ENCODE data around the gene RBM20.
A peak's percentile ranks its signal among the peaks of the same experiment; 100 is the strongest.
"Not testable (repeated sequence)": the region's sequence is repeated elsewhere in the genome, so short reads cannot be mapped to it uniquely, and the experiment has no call there.

Gene RBM20

DNA sequence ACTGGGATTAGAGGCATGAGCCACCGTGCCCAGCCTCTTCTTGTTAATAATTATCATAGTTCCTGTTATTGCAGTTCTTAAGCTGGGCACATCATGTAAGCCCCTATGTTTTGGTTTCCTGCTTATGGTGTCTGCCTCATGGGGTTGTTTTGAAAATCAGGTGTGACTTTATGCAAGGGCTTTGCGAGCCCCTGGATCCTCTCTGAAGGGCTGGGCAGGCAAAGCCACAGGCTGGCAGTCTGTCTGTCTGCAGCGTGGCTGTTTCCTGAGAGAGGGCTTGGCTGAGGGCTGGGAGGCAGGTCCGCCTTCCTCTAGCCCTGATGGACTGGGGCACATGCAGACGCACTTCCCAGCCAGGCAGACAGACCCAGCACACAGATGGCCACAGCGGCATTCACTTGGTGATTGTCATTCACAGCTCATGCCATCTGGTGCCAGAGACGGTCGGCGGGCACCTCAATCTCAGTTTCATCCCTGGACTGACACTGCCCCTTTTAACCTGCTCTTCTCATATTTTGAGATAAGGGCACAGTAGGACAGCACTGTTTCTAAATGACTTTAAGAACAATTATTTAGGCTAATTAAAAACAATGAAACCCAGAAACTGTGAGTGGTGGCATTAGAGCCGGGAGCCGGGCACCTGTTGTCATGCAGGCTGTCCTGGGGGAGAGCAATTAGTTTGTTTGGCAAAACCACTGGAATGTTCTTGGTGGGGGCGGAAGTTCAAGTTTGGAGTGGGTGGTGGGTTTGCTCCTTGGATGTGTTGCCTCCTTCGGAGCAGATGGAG is 35.5 kb downstream of the RBM20 start:
- no peak for DNase-seq

DNA sequence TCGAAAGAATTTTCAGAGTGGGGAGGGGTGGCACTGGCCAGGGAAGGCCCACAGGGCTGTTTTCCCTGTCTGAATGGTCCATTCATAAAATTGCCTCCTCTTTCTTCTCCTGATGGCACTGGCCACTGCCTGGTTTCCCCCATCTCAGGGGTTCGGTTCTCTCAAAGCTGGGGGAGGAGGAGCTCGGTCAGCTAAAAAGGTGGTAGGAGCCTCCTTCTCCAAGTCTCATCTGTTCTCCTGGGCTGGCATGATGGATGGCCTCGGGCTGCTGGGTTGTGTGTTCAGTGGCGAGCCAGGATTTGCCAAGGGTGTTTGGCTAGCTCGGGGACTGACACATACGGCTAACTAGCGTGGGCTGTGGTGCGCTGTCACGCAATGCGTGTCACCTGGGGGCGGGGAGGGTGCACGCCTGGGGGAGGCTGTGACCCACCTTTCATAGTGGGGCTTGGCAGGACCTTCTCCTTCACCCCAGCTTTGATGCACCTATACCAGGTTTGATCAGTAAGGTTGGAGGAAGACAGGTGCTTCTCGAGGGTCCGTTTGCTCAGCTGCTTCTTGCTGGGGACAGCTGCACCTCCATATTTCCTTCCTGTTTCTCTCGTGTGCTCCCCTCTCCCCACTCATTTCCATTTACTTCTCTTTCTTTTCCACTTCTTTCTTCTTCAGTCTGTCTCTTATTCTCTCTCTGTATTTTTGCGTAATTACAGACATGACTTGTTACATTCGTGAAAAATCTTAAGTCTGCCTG is 36.3 kb downstream of the RBM20 start:
- no peak for DNase-seq

DNA sequence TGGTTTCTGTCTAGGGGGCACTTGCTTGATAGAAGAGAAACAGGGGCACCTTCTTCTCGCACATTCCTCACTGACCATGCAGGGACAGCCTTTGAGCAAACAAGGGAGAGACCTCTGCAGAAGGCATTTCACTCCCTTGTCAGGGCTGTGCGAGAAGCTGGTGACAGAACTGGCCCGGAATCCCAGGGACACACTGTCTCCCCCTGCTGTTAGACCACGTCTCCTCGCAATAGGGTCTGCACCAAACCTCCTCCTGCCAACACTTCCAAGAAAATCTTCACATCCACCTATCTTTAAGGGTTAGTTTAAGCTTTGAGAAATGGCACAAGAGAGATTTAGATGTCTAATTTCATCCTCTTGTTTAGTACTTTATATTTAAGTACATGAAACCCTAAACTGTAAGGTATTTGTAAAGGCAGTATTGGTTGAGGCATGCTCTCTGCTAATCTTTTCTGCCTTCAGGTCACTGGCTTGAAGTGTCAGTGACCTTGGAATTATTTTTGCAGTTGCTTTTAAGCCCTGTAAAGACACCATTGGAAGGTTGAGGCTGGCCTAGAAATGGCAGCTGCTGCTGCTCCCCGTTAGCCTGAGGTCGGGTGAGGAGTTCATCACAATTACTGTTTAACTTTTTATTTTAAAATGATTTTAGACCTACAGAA is 37.0 kb downstream of the RBM20 start:
- peak; percentile 30 for DNase-seq

DNA sequence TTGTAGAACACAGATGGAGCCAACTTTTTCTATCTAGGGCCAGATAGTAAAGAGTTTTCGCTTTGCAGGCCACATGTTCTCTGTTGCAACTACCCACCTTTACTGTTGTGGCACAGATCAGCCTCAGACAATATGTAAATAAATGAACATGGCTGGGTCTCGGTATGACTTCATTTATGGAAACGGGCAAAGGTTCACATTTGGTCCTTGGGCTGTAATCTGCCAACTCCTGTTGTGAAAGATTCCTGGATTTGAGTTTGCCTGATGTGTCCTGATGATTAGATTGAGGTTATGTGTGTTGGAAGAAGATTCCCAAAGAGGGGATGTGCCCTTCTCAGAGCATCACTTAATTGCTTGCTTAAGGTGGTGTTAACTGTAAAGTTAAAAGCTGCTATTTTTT is 38.2 kb downstream of the RBM20 start:
- DNase-seq, result no peak

DNA sequence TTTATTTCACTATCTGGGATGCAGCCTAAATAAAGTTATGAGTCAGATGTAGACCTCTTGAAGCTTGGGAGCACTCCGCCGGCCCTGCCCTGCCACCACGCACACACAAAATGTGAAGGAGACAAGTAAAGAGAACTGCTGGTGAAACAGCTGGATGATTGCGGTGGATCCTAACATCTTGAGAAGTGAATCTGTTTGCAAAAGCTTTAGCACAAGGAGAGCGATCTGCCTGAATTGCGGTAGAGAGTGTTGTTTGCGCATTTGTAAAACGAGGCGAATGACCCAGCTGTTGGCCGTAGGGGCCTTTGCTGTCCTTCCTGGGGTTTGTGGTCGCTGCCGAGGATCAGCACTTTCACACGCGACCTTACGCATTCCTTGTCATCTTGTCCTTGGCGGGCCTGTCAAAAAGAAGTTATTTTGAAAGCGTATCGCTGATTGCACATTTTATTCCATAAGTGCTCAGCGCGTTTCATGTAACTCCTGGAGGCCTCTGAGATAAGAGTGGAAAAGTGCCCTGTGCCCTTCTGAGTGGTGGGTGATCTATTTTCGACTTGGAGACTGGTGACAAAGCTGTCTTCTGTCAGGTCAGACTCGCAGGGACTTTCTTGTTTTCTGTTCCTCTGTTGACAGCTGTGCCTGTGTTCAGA is 40.8 kb downstream of the RBM20 start:
- no peak for DNase-seq

DNA sequence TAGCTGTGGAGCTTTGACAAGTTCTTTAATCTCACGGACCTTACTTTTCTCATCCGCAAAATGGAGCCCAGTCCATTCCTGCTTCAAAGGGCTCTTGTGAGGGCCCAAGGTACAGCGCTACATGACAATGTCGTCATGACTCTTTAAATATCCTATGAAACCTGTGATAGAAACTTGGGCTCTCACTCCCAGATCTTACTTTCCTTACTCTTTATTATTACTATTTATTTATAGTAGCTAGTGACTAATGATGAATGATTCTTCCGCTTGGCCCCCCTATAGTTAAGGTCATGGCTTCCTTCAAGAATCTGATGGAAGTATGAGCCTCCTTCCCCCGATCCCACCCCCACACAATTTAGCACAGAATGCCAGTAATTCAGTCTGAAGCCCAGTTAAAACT is 41.9 kb downstream of the RBM20 start:
- DNase-seq, result no peak

DNA sequence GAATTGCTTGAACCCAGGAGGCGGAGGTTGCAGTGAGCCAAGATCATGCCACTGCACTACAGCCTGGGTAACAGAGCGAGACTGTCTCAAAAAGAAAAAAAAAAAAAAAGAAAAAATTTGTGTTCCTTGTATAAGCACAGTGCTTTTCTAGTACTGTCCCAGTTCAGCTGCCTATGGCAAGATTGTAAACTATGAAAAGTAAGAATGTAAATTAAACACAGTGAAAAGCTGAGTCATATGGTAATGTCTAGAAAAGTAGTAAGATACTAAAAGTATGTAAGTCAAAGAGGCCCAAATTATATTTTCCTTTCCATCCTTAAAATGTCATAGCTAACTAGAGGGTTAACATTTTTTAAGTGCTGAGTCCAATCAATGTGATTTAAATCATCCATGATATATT is 42.8 kb downstream of the RBM20 start:
- DNase-seq, result no peak

DNA sequence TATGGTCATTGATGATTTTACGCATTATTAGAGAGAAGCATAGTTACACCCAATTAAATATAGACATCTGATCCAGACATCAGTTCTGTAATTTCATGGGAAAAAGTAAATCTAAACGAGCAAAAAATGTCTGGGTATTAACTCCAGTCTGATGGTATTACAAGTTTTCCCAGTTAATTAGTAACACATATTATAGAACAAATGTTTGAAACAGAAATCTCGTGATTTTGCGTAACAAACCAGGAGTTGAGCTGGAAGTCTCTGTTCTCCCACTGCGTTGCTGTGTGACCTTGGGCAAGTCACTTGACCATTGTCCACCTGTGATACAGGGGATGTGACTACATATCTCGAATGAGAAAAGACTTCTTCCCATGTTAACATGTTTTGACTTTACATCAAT is 43.3 kb downstream of the RBM20 start:
- DNase-seq, result no peak

DNA sequence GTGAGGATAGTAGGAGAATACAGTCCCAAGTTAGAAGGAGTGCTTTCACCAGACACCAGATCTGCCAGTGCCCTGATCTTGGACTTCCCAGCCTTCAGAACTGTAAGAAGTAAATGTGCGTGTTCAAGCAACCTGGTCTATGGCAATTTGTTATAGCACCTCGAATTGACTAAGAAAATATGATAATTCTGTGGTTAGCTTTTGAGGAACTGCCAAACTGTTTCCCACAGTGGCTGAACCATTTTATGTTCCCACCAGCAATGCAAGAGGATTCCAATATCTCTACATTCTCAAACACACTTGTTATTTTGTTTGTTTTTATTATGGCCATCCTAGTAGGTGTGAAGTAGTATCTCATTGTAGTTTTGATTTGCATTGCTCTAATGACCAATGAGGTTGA is 47.0 kb downstream of the RBM20 start:
- DNase-seq, result no peak

DNA sequence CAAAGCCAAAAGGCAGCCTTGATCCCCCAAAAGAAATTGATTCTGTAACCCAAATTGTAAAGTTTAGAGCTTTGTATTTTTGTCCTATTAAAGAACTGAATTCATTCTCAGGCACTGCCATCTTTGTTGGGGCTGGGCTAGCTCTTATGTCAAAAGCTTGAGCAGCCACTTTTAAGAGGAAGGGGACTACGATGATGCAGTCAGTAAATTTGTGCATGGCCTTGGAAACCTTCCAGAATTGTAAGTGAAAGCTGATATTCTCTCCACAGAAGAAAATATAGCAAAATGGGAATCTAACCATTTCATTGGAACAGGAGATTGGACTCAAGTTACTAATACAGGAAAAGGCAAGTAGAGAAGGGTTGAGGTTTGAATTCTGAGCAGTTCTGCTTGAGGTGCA is 50.1 kb downstream of the RBM20 start:
- DNase-seq, result no peak

DNA sequence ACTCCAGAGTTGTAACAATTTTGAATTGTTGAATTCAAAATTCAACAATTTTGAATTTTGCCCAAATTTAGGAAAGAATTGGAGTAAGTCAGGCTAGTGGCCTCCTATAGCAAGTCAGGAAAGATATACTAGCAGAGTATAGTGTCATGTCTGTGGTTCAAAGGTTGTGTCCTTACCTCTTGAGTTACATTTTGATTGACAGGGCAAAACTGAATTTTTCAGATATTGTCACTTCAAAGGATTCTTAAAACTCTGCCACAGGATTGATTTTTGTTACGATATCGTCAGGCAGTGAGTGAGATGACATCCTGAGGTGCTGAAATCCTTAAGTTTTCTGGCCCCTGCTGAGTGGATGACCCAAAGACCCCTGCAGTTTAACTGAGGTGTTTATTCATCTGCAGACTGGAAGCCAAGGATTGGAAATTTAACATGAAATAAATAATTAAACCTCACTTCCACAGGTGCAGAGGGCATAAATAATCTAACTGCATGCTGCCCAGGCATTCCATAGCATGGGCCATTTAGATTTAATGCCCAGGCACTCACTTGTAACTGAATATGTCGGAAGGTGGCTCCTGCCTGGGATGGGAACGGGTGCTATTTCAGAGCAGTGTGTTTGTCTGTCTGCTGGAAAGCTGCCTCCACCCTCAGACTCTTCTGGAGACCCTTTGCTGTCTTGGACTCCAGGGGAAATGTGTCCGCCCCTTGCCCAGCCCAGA is 50.8 kb downstream of the RBM20 start:
- DNase-seq, result no peak

DNA sequence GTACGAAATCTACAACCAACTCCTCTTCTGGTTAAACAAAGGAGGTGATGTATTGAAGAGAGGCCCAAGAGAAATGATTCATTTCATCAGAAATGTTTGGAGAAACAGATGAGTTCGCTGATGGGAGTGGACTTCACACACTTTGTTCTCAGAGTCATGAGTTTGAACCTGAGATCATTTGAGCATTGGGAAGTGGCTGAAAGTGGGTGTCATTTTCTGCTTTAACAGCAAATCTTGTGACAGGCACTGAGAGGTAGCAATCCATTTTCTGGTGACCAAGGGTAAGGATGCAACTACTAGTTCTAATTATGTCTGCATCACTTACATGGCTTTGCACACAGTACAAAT is 51.4 kb downstream of the RBM20 start:
- no peak for DNase-seq

DNA sequence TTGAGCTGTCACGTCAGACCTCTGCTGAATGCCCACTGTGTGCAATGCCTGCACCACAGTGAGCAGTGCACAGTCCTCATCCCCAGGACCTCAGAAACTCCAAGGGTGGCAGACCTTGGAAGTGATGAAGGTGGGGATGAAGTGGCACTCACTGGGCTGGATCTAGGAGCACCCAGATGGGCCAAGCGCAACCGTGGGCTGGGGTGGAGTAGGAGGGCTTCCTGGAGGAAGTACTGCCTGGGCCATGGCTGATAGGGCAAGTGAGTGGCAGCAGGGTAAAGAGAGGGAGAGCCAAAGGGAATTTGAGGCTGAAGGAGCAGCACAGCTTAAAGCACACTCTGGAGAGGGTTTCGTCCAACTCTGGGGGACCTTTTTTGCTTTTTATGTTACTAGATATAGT is 52.3 kb downstream of the RBM20 start:
- no peak for DNase-seq

DNA sequence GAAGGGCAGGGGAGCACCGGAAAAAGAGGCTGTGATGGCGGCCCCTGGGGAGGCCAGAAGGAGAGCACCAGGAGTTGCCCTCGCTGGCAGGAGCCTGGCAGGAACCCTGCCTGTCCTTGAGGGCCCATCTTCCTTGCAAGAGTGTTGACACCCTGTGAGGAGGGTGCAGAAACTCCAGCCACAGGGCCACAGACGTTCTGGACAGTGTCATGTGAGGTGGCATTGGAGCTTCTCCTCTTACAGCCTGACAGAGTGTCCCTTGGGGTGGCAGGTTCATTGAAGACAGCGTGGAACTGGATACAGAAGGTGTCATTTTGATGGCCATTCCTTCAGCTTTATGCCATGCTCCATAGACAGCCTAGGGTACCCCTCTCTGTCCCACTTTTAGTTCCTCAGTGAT is 54.2 kb downstream of the RBM20 start:
- DNase-seq, result no peak

DNA sequence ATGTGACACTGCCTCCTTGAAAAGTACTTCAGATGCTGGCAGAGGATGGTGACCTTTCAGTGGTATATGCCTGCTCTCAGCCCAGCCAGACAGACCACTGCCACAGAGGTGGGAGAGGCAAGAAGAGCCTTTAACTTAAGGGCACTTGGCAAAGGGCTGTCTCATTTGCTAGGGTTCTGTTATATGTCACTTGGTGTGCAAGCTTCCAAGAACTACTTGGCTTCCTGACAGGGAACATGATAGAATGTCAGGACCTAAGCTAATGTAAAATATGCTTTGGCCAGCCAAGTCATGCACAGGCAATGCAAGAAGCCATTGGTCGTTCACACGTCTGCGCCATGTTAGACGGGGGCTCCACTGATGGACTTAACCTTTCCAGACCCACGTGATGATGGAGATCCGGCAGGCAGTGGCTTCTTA is 54.7 kb downstream of the RBM20 start:
- no peak for DNase-seq

DNA sequence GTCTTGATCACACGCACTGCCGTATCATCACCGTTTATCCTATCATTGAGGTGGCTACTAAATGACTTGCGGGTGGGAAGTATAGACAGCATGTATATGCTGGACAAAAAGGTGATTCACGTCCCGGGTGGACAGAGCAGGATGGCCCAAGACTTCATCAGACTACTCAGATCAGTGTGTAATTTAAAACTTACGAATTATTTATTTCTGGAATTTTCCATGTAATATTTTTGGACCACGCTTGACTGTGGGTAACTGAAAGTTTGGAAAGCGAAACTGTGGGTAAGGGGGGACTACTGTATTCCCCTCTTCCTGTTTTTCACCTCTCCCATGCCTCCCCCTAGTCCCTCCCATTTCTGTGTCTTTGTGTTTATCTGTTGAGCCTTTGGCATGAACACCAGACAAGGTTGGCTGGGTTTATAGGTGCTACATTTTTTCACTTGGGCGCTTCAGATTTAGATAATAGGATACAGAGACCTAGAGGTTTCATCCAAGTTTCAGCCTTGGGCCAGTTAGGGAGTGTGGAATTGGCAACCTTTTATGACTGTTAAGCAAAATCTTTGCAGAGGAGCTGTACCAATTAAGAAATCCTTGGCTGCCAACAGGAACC is 55.8 kb downstream of the RBM20 start:
- DNase-seq, result no peak

DNA sequence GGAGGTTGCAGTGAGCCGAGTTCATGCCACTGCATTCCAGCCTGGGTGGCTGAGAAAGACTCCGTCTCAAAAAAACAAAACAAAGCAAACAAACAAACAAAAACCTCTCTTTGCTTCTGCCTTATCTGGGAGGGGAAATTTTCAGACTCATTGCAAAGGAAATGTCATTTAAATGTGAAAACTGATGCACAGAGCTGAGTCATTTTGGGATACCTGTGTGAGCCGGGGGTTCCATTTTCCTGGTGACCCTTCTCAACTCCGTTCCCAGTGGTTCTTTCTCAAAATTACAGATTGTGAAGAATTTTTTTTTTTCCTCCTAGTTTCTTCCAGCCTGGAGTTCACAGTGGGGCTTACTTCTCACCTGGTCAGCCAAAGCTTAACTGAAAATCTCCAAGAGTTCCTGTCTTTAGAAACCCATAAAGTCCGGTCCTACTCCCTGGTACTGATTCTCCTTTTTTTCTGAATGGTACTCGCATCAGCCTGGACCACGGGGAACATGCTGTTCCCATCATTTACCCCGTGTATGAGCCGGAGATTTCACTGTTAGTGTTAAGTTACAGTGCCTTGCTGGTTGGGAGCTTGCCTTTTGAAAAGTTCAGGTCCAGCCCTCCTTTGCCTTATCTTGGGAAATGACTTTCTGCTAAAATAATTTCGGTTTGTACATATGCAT is 56.9 kb downstream of the RBM20 start:
- no peak for DNase-seq

DNA sequence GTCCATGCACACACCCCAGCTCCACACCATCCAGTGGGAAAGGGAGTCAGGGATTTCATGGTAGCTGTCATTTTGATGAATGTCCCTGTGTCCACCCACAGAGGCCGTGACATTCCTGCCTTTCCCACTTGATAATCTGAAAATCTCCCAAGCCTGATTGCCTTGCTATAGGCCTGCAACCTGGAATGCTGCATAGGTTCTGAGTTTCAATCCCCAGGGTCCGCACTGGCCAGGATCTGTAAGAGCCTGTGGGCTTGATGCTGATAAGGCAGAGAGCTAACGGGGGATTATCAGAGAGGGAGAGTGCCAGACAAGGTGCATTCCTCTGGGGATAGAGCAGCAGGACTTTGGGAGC is 57.5 kb downstream of the RBM20 start:
- no peak for DNase-seq

DNA sequence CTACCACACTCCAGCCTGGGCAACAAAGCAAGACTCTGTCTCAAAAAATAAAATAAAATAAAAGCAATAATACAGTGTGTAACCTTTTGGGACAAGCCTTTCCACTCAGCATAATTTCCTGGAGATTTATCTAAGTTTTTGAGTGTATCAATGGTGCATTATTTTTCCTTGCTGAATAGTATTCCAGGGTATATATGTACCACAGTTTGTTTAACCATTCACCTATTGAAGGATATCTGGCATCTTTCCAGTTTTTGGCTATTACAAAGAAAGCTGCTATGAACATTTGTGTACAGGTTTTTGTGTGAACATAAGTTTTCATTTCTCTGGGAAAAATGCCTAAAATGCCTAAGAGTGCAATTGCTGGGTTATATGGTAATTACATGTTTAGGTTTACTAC is 59.9 kb downstream of the RBM20 start:
- DNase-seq, result no peak

DNA sequence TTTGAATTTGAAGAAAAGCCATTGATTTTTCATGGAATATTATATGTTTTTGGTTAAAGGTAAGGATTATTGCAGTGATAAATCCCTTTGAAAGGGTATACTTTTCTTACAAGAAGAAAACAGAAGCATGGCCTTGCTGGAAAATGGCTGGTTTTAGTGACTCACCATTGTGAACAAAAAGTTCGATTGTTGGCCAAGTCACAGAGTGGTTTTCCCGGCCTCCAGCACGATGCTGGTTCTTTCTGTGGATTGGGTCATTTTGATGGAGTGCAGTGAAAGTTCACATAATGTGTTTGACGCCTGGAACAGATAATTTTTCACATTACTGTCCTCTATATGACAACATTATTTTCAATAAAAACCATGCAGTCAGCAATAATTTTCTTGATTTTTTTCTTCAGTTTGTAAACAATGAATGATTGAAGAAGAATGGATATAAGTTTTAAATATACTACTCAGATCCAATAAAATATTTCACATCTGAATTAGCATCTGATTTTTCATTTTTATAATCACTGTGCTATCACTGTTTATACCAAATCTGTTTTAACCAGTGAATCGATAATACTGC is 60.9 kb downstream of the RBM20 start:
- DNase-seq, result no peak

DNA sequence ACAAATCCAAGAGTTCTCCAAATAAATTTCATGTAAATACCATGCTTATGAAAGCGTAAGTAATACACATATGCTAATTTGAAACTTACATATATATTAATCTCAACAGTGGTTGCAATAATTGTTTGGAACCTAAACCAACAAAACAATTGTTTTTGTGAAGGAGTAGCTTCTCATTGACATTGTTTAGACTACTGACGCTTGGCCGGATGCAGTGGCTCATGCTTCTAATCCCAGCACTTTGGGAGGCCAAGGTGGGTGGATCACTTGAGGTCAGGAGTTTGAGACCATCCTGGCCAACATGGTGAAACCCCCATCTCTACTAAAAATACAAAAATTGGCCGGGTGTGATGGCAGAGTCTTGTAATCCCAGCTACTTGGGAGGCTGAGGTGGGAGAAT is 61.5 kb downstream of the RBM20 start:
- not testable (repeated sequence) for DNase-seq

DNA sequence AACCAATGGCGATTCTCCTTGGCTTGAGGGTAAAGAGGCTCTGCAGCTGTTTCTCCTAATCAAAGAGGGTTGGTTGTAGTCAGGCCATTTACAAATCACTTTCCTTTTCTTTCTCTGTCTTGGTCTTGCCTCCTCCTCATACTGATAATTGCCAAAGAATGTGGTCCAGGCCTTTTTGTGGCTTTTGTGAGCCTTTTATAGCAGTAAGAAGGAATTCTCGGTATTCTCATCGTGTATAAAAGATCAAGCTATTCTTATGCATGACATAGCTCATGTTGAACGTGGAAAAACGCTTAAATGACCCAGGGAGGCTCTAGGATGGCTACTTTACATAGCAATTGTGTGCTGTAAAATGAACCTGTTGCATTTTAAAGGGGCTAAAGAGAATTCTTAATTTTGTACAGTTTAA is 62.6 kb downstream of the RBM20 start:
- no peak for DNase-seq
